ENCODE results near the gene LSM10. TPM values are rescaled to one million over a fixed set of nuclear protein-coding genes. Genes with fewer than 3 reads are reported as not detected.

LSM10 gene
- total RNA-seq, 6 experiments from 2014 or later = 44.6 to 58.7 (median 49.6) TPM

DNA sequence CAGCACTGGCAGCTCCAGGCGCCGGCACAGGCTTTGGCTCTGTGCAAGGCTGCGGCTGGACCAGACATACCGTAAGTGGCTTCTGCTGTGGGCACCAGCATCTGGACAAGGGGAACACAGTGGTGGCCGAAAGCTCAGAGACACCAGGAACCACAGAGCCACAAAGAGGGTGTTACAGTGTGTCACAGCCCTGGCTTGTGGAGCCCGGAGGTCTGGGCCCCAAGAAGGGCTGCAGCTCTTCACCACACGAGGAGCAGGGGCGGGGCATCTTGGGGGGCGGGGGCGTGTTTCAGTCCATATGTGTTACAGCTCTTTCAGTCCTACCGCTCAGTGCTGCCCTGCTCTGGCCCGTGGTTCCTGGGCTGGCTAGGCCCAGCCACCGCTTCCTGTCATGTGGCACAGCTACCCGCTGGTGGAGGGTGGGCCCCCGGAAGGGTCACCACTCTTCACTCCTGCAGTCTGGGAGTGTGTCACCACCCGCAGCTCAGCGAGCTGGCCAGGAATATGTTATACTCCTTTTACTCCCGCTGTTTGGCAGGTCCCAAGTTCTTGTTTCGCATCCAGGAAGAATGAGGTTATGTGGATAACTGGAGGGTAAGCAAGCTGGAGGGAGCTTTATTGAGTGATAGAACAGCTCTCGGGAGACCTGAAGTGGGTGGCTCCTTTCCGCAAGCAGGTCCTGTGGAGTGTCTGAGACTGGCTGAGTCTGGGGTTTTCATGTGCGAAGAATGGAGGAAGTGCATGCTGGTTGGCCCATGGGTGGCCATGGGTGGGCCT, 3.3 kb upstream of the LSM10 start:
- no peak for DNase-seq
- peaks cover 3% of the 10 kb centered on the region for H3K27me3 Mint-ChIP-seq (ENCODE audit: insufficient read depth)
- TF ChIP-seq, protein P1, sequence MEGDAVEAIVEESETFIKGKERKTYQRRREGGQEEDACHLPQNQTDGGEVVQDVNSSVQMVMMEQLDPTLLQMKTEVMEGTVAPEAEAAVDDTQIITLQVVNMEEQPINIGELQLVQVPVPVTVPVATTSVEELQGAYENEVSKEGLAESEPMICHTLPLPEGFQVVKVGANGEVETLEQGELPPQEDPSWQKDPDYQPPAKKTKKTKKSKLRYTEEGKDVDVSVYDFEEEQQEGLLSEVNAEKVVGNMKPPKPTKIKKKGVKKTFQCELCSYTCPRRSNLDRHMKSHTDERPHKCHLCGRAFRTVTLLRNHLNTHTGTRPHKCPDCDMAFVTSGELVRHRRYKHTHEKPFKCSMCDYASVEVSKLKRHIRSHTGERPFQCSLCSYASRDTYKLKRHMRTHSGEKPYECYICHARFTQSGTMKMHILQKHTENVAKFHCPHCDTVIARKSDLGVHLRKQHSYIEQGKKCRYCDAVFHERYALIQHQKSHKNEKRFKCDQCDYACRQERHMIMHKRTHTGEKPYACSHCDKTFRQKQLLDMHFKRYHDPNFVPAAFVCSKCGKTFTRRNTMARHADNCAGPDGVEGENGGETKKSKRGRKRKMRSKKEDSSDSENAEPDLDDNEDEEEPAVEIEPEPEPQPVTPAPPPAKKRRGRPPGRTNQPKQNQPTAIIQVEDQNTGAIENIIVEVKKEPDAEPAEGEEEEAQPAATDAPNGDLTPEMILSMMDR (IDR thresholded peaks at IDR 0.05) = no peak
- peaks cover 5% of the 10 kb centered on the region; the same call in 1 of the 2 replicates for H3K36me3 Mint-ChIP-seq (ENCODE audit: low read depth)
- no peak overlapping the region for H3K27ac Mint-ChIP-seq
- no peaks in the 10 kb centered on the region for H3K9me3 Mint-ChIP-seq
- H3K4me1 Mint-ChIP-seq (ENCODE audit: low read depth) = peaks cover 20% of the 10 kb centered on the region
- no peak overlapping the region for H3K4me3 Mint-ChIP-seq

DNA sequence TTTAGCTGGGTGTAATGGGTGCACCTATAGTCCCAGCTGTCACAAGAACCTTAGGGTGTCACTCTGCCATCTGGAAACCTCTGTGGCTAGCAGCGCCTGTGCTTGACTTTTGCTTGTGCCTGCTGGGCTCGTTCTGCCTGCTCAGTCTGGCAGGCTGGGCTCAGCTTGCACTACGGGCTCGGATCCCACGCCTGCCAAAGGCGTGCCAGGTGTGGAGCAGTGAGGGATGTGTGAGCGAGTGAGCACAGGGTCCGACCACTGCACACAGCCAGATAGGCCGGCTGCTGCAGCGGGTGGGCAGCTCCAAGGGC, 2.8 kb upstream of the LSM10 start:
- H3K27ac Mint-ChIP-seq = no peak overlapping the region
- H3K4me3 Mint-ChIP-seq = no peak overlapping the region

DNA sequence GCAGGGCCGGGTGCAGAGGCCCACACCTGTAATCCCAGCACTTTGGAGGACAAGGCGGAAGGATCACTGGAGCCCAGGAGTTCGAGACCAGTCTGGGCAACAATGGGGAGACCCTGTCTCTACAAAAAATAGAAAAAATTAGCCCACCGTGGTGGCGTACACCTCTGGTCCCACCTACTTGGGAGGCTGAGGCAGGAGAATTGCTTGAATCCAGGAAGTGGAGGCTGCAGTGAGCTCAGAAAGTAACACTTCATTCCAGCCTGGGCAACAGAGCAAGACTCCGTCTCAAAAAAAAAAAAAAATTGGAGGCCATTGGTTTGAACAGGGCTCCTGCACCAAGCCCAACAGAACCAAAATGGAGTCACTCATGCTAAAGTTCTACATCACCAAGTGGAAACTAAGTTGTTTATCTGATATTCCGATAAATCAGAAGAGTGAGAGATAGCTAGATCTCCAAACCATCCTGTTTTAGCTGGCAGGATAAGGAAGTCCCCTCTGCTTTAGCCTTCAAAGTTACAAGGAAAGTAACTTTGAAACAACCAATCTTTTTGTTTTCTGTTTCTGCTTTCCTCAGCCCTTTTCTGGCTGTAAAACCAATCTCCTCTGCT, 766 bp upstream of the LSM10 start:
- peak overlapping the region; percentile 95 for H3K4me3 Mint-ChIP-seq
- TF ChIP-seq, protein P1 (IDR thresholded peaks at IDR 0.05) = no peak
- no peak for DNase-seq
- peaks cover 3% of the 10 kb centered on the region for H3K27me3 Mint-ChIP-seq (ENCODE audit: insufficient read depth)
- H3K9me3 Mint-ChIP-seq = no peaks in the 10 kb centered on the region
- H3K4me1 Mint-ChIP-seq (ENCODE audit: low read depth) = peaks cover 21% of the 10 kb centered on the region
- H3K36me3 Mint-ChIP-seq (ENCODE audit: low read depth) = peaks cover 5% of the 10 kb centered on the region; the same call in 1 of the 2 replicates
- peak overlapping the region; percentile 98 for H3K27ac Mint-ChIP-seq

More for the DNA sequence above, 2.8 kb upstream of the LSM10 start:
- H3K9me3 Mint-ChIP-seq = no peaks in the 10 kb centered on the region
- no peak for DNase-seq
- peaks cover 3% of the 10 kb centered on the region for H3K27me3 Mint-ChIP-seq (ENCODE audit: insufficient read depth)
- TF ChIP-seq, protein P1 (IDR thresholded peaks at IDR 0.05) = no peak
- H3K36me3 Mint-ChIP-seq (ENCODE audit: low read depth) = peaks cover 5% of the 10 kb centered on the region; the same call in 1 of the 2 replicates
- peaks cover 21% of the 10 kb centered on the region for H3K4me1 Mint-ChIP-seq (ENCODE audit: low read depth)

DNA sequence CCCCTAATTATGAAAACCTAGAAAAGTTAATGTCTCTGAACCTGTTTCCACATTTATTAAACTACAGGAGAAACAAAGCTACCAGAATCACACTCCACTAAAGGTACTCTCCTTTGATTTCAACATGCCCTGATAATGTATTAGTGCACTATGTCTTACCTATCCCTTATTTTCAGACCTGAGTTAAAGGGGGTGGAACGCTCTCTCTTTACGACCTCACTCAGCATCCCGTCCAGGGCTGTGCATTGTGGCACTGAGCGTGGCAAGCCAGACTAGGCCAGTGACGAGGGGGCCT, 678 bp downstream of the LSM10 start:
- TF ChIP-seq, protein P1 (IDR thresholded peaks at IDR 0.05) = no peak

DNA sequence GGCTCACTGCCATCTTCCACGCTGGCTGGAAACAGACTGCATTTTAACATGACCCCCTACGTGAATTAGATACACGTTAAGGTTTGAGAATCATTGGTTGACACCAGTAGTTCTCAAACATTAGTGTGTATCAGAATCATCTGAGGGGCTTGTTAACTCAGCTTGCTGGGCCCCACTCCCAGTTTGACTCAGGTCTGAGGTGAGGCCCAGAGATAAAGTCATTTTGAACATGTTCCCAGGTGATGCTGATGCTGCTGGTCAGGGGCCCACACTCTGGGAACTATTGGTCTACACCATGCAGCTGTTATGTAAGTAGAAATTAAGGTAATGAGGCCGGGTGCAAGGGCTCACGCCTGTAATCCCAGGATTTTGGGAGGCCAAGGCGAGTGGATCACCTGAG, 1.3 kb downstream of the LSM10 start:
- Mint-ChIP-seq H3K27me3 (ENCODE audit: insufficient read depth) (peaks cover 3% of the 10 kb centered on the region), H3K27ac (peak overlapping the region; percentile 98), H3K36me3 (ENCODE audit: low read depth) (peaks cover 9% of the 10 kb centered on the region)

More for the DNA sequence above, 678 bp downstream of the LSM10 start:
- peaks cover 3% of the 10 kb centered on the region for H3K27me3 Mint-ChIP-seq (ENCODE audit: insufficient read depth)
- H3K4me1 Mint-ChIP-seq (ENCODE audit: low read depth) = peaks cover 21% of the 10 kb centered on the region
- H3K4me3 Mint-ChIP-seq = peak overlapping the region; percentile 95
- H3K27ac Mint-ChIP-seq = peak overlapping the region; percentile 98
- DNase-seq = no peak
- peaks cover 5% of the 10 kb centered on the region; the same call in 1 of the 2 replicates for H3K36me3 Mint-ChIP-seq (ENCODE audit: low read depth)
- H3K9me3 Mint-ChIP-seq = no peaks in the 10 kb centered on the region

More for the DNA sequence above, 1.3 kb downstream of the LSM10 start:
- H3K9me3 Mint-ChIP-seq = no peaks in the 10 kb centered on the region
- TF ChIP-seq, protein P1 (IDR thresholded peaks at IDR 0.05) = no peak
- peaks cover 21% of the 10 kb centered on the region for H3K4me1 Mint-ChIP-seq (ENCODE audit: low read depth)
- no peak for DNase-seq
- H3K4me3 Mint-ChIP-seq = peak overlapping the region; percentile 95
